HFF-Myc (cell line): Measurements from ENCODE around the gene MAN2A2.

Experiments
- DNase-seq: peaks from one replicate; pipeline ENCODE4 v3.0.0-alpha.2; 2011; ENCODE audit warnings: low read depth; ENCODE audit errors: extremely low read depth
- H3K4me3 ChIP-seq: replicated peaks from 2 replicates; pipeline ENCODE4 v1.5.1; 2011; ENCODE audit warnings: low read depth, mild to moderate bottlenecking, control low read depth, low read length
- TF ChIP-seq, protein P1 (sequence below): IDR thresholded peaks from 2 replicates; pipeline ENCODE4 v1.5.1; 2012; ENCODE audit warnings: mild to moderate bottlenecking, low read depth, low read length, control low read depth; ENCODE audit errors: missing control alignments

The MAN2A2 gene

DNA sequence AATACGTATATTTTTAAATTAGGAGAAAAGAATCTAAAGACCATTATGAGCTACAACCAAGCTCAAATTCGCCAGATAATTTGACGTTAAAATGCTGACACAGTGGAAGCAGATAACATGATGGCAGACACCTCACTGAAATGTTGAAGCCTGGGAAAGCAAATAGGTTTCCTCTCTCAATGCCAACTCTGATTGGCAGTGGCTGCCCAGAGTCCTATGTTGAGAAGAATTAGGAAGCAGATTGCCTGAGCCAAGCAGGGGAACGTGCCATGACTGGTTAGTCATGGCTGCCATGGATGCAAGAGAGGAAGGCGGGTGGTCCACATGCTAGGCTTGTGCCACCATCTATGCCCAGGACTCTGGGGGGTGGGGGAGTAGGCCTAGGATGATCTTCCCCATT lies 35.2 kb downstream of the MAN2A2 start:
- TF ChIP-seq, protein P1, sequence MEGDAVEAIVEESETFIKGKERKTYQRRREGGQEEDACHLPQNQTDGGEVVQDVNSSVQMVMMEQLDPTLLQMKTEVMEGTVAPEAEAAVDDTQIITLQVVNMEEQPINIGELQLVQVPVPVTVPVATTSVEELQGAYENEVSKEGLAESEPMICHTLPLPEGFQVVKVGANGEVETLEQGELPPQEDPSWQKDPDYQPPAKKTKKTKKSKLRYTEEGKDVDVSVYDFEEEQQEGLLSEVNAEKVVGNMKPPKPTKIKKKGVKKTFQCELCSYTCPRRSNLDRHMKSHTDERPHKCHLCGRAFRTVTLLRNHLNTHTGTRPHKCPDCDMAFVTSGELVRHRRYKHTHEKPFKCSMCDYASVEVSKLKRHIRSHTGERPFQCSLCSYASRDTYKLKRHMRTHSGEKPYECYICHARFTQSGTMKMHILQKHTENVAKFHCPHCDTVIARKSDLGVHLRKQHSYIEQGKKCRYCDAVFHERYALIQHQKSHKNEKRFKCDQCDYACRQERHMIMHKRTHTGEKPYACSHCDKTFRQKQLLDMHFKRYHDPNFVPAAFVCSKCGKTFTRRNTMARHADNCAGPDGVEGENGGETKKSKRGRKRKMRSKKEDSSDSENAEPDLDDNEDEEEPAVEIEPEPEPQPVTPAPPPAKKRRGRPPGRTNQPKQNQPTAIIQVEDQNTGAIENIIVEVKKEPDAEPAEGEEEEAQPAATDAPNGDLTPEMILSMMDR: no peak
- no peak for DNase-seq
- H3K4me3 ChIP-seq: no peak overlapping the region

GRCh38 chr15:90939756-90940155 lies 36.7 kb downstream of the MAN2A2 start:
- H3K4me3 ChIP-seq: no peak overlapping the region
- DNase-seq: no peak
- TF ChIP-seq, protein P1: no peak

- TF ChIP-seq, protein P1: no peak
- DNase-seq: no peak
- no peak overlapping the region for H3K4me3 ChIP-seq
Measured at GRCh38 chr15:90941038-90941437, 37.9 kb downstream of the MAN2A2 start.

GRCh38 chr15:90942354-90943120 lies 39.4 kb downstream of the MAN2A2 start:
- TF ChIP-seq, protein P1: no peak
- no peak overlapping the region for H3K4me3 ChIP-seq
- no peak for DNase-seq

DNA sequence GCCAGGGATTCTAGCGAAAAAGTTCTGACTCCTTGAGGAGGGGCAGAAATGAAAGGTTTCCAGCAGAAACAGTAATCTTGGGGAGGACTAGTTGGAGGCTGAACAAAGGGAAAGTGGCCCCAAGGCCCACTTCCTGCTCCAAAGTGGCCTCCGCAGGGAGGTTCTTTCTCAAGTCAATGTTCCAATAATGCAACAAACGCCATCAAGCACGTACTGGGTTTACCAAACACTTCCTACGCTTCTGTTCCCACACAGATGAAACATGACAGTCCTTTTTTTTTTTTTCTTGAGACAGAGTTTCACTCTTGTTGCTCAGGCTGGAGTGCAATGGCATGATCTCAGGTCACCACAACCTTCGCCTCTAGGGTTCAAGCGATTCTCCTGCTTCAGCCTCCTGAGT lies 42.0 kb downstream of the MAN2A2 start:
- DNase-seq: no peak
- TF ChIP-seq, protein P1: no peak
- no peak overlapping the region for H3K4me3 ChIP-seq

GRCh38 chr15:90946538-90946937 lies 43.4 kb downstream of the MAN2A2 start:
- DNase-seq: no peak
- TF ChIP-seq, protein P1: no peak

More at GRCh38 chr15:90946538-90946937, 43.4 kb downstream of the MAN2A2 start:
- H3K4me3 ChIP-seq: no peak overlapping the region
